8988T (cell line): ENCODE measurements around the gene ANP32B.
"Not testable (repeated sequence)": the region's sequence is repeated elsewhere in the genome, so short reads cannot be mapped to it uniquely, and the experiment has no call there.

ENCODE experiments used
- DNase-seq: peaks from one replicate; pipeline ENCODE4 v3.0.0; 2011

ANP32B gene

GRCh38 chr9:97996676-97997075, 13.5 kb downstream of the ANP32B start:
- not testable (repeated sequence) for DNase-seq

DNA sequence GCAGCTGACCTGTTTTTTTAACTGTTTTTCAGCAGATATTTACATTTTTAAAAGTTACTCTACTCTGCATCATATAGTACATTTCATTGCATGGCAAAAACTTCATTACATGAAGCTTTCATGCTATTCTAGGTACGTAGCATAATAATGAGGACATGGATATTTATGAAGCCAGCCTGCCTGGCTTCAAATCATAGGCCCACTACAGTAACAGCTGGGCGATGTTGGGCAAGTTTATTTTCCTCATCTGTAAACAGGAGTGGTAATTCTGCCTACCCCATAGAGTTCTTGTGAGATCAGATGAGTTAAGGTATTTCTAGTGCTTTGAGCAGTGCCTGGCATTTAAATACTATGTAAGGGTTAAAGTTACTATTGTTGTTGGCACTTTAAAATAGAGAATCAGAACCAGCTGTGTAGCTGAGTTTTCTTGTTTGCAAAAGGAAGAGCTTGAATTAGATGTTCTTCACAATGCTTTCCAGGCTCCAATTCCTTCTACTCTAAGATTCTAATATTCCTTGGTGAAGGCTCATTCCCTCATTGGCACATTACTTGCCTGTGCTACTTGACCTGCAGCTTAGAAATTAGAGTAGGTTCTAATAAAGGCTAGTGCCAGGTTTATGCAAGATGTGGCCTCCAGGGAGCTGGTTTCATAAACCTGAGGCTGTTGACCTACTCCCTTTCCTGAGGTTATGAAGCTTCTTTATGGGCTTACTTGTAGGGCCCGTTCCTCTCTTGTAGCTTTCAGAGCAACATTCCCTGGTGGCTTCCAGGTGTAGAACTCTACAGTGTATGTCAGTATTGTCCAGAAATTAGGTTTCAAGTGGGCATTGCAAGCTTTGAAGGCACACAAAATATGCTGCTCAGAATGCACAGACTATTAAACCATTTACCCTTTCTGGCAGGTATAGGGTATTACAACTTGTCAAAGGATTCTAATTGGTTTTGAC, 14.5 kb downstream of the ANP32B start:
- no peak for DNase-seq

DNA sequence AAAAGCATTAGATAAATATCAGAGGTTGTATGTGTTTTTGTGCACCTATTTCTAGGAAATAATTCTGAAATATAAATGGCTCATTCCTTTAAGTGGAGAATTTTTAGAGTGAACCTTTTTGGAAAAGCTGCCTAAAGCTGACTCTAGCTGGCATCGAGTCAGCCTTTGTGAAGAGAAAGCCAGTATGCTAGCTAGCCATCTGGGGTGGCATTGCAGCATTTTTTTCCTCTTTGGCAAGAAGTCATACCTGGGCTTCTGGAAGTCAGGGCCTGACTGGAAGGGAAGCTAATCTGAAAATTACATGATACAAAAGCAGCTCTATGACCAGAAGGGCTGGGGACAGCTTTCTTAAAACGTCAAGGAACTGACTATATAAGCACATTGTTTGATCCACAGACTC, 19.7 kb downstream of the ANP32B start:
- no peak for DNase-seq

DNA sequence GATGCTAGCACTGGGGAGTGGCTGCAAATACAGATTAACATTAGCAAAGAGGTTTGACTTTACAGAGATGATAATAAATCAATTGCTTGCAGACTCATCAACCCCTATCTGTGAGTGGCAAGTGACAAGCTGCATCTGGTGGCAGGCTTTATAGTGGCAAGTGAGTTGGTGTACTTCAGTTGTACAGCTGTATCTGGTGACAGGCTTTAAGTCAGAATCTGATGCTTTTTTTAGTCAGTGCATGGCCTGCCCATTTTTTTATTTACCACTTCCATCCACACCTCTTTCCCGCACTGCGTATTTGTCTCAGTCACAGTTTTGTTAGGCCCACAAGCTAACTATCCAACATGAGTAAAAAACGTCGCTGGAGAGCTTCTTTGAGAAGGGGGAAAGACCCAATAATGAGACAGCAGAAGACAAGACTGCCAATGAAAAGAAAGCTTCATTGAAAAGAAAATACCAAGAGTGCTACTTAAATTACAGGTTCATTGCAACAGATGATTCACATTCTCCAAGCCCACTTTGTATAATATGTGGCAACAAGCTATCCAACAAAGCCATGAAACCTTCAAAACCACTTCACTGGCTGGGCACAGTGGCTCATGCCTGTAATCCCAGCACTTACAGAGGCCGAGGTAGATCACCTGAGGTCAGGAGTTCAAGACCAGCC, 23.1 kb downstream of the ANP32B start:
- DNase-seq = no peak

DNA sequence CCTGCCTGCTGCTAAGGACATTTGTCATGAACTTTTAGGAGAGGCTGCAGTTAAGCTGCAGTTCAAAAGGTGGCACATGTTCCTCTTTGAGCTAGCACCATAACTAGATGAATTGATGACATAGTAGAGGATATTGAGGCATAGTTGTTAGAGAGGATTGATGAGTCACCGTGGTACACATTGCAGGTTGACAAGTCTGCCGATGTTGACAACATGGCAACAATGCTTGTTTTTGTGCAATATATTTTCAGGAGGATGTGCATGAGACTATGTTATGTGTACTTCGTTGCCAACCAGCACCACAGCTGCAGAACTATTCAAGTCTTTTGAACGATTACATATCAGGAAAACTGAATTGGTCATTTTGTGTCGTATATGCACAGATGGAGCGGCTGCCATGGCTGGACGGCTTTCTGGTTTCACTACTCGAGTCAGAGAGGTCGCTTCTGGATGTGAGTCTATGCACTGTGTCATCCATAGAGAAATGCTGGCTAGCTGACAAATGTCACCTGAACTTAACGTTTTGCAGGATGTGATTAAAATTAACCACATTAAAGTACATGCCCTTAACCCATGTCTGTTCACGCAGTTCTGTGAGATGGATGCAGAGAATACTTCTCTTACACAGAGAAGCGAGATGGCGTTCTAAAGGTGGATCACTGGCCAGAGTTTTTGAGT, 24.2 kb downstream of the ANP32B start:
- no peak for DNase-seq

GRCh38 chr9:98008764-98009163, 25.6 kb downstream of the ANP32B start:
- no peak for DNase-seq

- no peak for DNase-seq
These were observed 26.3 kb downstream of the ANP32B start for GRCh38 chr9:98009437-98009836.

DNA sequence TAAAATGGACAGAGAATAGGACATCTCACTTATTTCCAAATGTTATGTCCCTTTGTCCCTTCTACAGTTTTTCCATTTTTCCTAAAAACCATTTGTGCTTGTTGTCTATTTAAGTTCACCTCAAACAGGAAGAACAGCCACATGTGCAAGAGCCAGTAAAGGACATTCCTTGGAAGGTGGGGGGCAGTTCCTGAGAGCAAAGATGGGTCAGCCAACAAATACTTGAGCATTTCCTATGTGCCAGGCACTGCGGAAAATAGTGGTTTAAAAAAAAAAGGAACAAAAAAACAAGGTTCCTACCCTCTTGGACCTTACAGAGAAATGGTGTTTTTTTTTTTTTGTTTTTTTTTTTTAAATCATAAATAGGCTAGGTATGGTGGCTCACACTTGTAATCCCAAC, 26.8 kb downstream of the ANP32B start:
- DNase-seq = no peak

DNA sequence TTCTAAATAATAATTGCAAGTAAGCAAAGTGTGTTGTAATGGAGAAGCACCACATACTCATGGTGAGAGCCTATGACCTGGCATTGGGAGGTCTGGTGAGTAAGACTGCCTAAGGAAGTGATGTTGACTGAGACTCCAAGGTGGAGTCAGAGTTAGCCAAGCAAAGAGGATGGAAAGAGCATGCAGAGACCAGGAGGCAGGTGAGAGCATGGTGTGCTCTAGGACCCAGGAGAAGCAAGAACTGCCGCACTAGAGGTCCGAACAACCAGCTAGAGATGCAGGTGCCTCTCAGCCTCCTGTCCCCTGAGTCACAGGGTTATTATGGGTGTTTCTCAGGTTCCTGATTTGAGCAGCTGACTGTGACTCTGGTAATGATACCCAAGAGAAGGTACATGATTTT, 27.3 kb downstream of the ANP32B start:
- no peak for DNase-seq

DNA sequence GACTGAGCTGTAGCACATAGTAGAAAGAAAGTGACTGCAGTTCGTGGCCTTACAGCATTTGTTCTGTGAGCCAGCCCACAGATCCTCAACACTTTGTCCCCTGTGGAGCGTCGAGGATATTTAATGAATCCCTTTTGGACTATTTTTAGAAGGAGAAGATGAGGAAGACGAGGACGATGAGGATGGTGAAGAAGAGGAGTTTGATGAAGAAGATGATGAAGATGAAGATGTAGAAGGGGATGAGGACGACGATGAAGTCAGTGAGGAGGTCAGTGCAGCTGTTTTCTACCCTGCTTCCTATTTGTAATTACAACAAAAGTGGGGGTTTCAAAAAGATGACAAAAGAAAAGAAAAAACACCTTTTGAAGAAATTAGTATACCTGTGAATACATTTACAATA, 28.0 kb downstream of the ANP32B start:
- no peak for DNase-seq

DNA sequence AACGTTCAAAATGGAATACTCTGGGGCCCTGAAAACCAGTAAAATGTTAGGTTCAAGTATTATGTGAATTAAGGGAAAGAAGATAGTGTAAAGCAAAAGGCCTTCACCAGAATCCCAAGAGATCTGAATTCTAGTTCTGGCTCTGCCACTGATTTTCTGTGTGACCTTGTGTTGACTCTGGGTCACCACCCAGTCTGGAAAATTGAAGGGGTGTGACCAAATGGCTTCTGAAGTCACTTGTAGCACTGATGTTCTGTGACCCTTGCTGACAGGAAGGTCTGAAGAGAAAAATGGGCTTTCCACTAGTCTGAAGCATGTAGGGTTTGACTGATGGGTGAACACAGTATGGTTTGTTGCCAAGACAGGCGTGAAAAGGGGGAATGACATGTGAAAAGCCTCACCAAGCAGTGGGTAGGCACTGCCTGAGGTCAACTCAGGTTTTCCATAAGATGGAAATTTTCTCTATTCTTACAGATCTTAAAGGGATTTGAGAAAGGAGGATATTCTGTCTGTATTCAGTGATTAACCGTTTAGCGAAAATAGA, 33.1 kb downstream of the ANP32B start:
- no peak for DNase-seq

- DNase-seq = no peak
These were observed 34.2 kb downstream of the ANP32B start for GRCh38 chr9:98017306-98017705.

DNA sequence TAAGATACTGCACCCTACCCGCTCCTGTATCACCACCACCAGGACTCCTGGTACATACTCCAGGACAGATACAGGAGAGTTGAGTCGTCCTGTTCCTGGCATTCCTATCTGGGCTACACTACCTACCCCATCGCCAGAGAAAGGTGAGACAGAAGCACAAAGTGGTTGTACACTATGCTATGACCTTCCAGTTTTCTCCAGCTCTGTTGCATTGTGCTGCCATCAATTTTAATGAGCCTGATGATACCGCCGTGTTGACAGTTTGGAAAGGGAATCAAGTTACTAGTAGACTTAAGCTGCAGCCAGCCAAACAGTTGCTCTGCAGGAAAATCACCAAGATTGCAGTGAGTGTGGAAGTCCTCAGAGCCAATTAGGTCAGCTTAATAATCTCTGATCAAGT, 35.2 kb downstream of the ANP32B start:
- DNase-seq = no peak

DNA sequence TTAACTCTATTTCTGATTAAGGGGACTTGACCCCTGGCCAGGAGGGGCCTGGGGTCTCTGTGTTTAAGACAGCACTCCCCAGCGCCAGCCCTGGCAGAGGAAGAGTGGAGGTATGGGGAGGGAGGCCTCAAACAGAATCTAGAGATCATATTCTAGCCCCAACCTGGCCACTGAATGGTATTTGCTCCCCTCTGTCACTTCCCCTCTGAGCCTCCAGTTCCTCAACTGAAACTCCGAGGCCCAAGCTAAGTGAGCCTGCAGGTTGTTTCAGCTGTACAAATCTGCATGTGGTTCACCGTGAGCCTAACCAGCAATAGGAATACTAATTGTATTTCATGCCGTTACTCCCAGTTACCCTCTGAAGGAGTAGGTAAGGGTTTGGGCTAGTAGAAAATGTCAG, 36.0 kb downstream of the ANP32B start:
- DNase-seq = no peak

DNA sequence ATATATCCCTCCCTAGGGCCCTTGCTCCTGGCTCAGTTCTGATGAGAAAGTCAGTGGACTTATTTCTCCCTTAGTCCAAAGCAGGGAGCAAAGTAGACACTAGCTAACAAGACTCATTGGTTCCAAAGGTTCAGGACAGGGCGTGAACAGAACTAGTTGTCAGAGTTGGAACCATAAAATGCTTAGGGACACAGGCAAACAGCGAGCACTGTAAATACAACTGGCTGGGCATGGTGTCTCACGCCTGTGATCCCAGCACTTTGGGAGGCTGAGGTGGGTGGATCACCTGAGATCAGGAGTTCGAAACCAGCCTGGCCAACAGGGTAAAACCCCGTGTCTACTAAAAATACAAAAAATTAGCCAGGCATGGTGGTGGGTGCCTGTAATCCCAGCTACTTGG, 36.7 kb downstream of the ANP32B start:
- DNase-seq = not testable (repeated sequence)

GRCh38 chr9:98020476-98021145, 37.5 kb downstream of the ANP32B start:
- no peak for DNase-seq

DNA sequence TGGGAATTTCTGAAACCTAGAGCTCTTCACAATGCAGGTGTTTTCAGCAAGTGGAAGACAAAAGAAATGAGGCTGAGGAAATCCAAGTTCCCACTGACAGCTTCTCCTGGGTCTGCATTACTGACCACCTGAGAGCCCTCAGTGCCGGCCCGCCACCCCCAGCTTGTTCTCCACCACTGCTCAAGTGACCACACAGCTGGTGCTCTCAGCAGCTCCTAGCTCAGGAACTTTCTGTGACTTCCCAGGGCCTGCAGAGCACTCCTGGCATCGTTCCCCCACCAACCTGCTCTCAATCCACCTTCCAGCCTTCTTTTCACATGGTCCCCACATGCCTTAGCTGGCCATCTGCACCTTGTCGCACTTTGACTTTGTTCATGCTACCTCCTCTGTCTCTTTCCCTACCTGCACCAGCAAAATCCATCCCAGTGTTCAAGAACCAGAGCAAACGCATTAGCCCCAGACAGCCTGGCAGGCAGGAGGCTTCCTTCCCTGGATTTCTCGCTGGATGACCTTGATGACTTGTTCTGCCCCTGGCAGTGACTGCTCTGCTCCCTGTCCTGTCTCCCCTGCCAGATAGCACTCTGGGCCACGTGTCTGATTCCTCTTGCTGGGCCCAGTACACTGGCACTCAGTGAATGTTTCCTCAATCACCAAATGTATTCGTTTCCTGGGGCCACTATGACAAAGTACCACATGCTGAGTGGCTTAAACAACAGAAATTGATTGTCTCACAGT, 38.3 kb downstream of the ANP32B start:
- no peak for DNase-seq

GRCh38 chr9:98022447-98022846, 39.3 kb downstream of the ANP32B start:
- DNase-seq = no peak

- DNase-seq = no peak
These were observed 41.6 kb downstream of the ANP32B start for GRCh38 chr9:98024702-98025101.

DNA sequence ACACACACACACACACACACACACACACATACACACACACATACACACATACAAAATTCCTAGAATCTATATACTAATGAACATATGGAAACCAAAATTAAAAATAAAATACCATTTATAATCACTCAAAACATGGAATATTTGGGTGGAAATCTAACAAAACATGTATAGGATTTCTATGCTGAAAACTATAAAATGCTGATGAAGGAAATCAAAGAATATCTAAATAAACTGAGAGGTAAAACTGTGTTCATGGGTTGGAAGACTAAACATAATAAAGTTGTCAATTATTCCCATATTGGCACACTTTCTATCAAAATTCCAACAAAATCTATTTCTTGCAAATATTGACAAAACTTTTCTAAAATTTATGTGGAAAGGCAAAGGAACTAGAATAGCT, 48.0 kb downstream of the ANP32B start:
- no peak for DNase-seq

DNA sequence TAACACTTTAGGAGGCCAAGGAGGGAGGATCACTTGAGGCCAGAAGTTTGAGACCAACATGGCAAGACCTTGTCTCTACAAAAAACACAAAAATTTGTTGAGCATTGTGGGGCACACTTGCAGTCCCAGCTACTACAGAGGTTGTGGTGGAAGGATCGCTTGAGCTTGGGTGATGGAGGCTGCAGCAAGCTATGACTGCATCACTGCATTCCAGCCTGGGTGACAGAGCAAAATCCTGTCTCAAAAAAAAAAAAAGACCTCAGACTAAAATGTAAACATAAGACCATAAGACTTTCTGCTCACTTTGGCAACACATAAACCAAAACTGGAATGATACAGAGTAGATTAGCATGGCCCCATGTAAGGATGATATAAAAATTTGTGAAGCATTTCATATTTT, 48.8 kb downstream of the ANP32B start:
- DNase-seq = no peak
